Sigmoid colon (tissue), 7 donors: Measurements from ENCODE around the gene RPH3AL. TPM values are rescaled to one million over a fixed set of nuclear protein-coding genes. Genes with fewer than 3 reads are reported as not detected.
A peak's percentile ranks its signal among the peaks of the same experiment; 100 is the strongest.

Experiments
- DNase-seq: peaks from one replicate; pipeline ENCODE4 v3.0.0-alpha.2; 2019
- H3K27ac ChIP-seq, 4 donors: fragments of 200-600 bp; sonication (generic); one replicate each; pipeline ENCODE4 v1.5.1; 2016 to 2019; ENCODE audit warnings: mild to moderate bottlenecking in 1 of 4
- H3K27me3 ChIP-seq, 3 donors: fragments of 200-600 bp; sonication (generic); one replicate each; pipeline ENCODE4 v1.5.1; 2019; ENCODE audit warnings: mild to moderate bottlenecking in 1 of 3
- H3K36me3 ChIP-seq, 4 donors: fragments of 200-600 bp; sonication (generic); one replicate each; pipeline ENCODE4 v1.5.1; 2016 to 2019
- H3K4me1 ChIP-seq, 4 donors: fragments of 200-600 bp; sonication (generic); one replicate each; pipeline ENCODE4 v1.5.1; 2017 to 2019
- H3K4me3 ChIP-seq, 4 donors: fragments of 200-600 bp; sonication (generic); one replicate each; pipeline ENCODE4 v1.5.1; 2017 to 2019; ENCODE audit warnings: mild to moderate bottlenecking in 2 of 4, moderate library complexity in 1 of 4
- H3K9me3 ChIP-seq, 4 donors: fragments of 200-600 bp in 3 of 4; sonication (generic) in 3 of 4; one replicate each; pipeline versions ENCODE4 v1.5.1 to v1.6.1; 2013 to 2019
- CTCF ChIP-seq, 4 experiments: fragments of 450-650 bp in 3 of 4; fragments of 200-600 bp in 1 of 4; IDR thresholded peaks; one replicate each; pipeline ENCODE4 v1.5.1; 2016 to 2019; ENCODE audit warnings: antibody characterized with exemption in 4 of 4, mild to moderate bottlenecking in 3 of 4, moderate library complexity in 2 of 4
- EP300 ChIP-seq, 4 donors: sonication (generic); formaldehyde crosslinking; IDR thresholded peaks; one replicate each; pipeline ENCODE4 v1.6.1; 2017; ENCODE audit warnings: antibody characterized with exemption in 4 of 4
- POLR2A ChIP-seq, 2 donors: fragments of 450-650 bp; IDR thresholded peaks; one replicate each; pipeline ENCODE4 v1.6.1; 2016; ENCODE audit warnings: antibody characterized with exemption in 2 of 2, mild to moderate bottlenecking in 2 of 2, moderate library complexity in 2 of 2
- POLR2AphosphoS5 ChIP-seq, 4 donors: sonication (generic); formaldehyde crosslinking; IDR thresholded peaks; one replicate each; pipeline ENCODE4 v1.6.1; 2017; ENCODE audit warnings: antibody characterized with exemption in 4 of 4
- WGBS, 2 donors: extraction: QIAGEN DNeasy Blood & Tissue Kit; methylation state at CpG; one replicate each; pipeline ENCODE4 v1.1.7; 2013; 5-methylcytosine and 5-hydroxymethylcytosine counted together
- intact Hi-C: fragments of 100-400 bp; cut with DNase I; formaldehyde crosslinking; loops from one replicate; pipeline ENCODE4 v1.15.1; 2023
- polyA plus RNA-seq, 3 donors: library from polyadenylated mRNA; stranded (reverse); fragments of 200-250 nt; gene quantifications; one replicate each; pipeline ENCODE4 v1.2.3, GENCODE V29; 2013
- total RNA-seq, 4 donors: library from RNA; depleted of rRNA; stranded (reverse); fragments of >200 nt; gene quantifications; one replicate each; pipeline ENCODE4 v1.1.0, GENCODE V29; 2016
- donor health status: healthy with polysubstance abuse.
- donor health status: Bipolar disorder and iron deficiency.
- donor health status: healthy.

The RPH3AL gene
- total and polyA plus RNA-seq, 7 donors = 1.8 to 23.1 (median 12.7) TPM

DNA sequence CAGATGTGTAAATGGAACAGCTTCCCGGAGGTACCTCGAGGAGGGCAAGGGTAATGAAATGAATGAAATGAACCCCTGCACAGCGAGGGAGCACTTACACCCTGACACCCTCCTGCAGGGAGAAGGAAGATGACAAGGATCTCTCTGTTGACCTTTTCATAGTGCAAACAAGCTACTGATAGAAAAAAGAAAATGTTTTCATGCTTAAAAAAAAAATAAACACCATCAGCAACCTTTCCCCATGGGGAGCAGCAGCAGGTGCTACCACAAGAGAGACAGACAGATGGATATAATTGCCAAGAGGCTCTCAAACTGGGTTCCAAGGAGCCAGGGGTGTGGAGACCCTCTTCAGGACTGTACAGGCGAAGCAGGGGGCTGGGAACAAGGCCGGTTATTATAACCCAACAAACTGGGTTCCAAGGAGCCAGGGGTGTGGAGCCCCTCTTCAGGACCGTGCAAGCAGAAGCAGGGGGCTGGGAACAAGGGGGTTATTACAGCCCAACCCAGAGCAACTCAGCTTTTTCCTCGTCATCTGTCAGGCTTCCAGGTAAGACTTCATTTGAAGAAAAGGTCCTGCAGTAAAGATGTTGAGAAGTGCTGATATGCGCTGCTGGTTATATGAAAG is 718 bp upstream of the RPH3AL start:
- Histone ChIP-seq H3K27me3 (no peaks in the 10 kb centered on the region), H3K27ac (peak overlapping the region in 3 of 4 donors; percentile 52 to 80 (median 55))
- WGBS, 2 donors = 37 to 55% methylated on average over 8 of the region's 8 CpGs

GRCh38 chr17:351875-352420 is 659 bp downstream of the RPH3AL start:
- 46 to 75% methylated on average over 19 of the region's 19 CpGs for WGBS, 2 donors
- no peak for DNase-seq
- H3K4me1 ChIP-seq = peaks cover 0 to 15% (median 8%) of the 10 kb centered on the region in 4 donors
- peak overlapping the region; percentile 52 to 80 (median 61) for H3K27ac ChIP-seq
- H3K4me3 ChIP-seq = no peak overlapping the region
- intact Hi-C loops = no loop called here
- TF ChIP-seq CTCF (IDR thresholded peaks at IDR 0.05) = no peak
- H3K36me3 ChIP-seq = no peaks in the 10 kb centered on the region
- H3K9me3 ChIP-seq = no peaks in the 10 kb centered on the region
- no peaks in the 10 kb centered on the region for H3K27me3 ChIP-seq

More for the DNA sequence above, 718 bp upstream of the RPH3AL start:
- no peaks in the 10 kb centered on the region for H3K9me3 ChIP-seq
- intact Hi-C loops = no loop called here
- DNase-seq = no peak
- H3K36me3 ChIP-seq = no peaks in the 10 kb centered on the region
- peaks cover 0 to 15% (median 8%) of the 10 kb centered on the region in 4 donors for H3K4me1 ChIP-seq
- H3K4me3 ChIP-seq = no peak overlapping the region
- no peak for TF ChIP-seq POLR2AphosphoS5 (IDR thresholded peaks at IDR 0.05)
- no peak for TF ChIP-seq CTCF (IDR thresholded peaks at IDR 0.05)
- no peak for TF ChIP-seq POLR2A (IDR thresholded peaks at IDR 0.05)
- TF ChIP-seq EP300 (IDR thresholded peaks at IDR 0.05) = no peak

DNA sequence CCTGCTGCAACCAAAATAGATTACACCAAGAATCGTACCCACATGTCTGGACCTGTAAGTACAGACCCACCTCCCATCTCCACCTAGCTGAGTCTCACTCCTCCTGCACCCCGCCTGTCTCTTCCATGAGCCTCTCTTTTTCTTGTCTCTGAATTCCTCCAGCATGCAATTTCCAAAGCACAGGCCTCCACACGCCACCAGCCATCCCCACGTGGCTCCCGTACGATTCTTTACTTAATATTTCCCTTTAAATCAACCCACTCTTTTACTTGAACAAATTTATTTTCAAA is 1.2 kb downstream of the RPH3AL start:
- peaks cover 0 to 15% (median 8%) of the 10 kb centered on the region in 4 donors for H3K4me1 ChIP-seq
- peak overlapping the region; percentile 52 to 80 (median 61) for H3K27ac ChIP-seq
- 62 to 77% methylated on average over 6 of the region's 6 CpGs for WGBS, 2 donors
- intact Hi-C loops = no loop called here
- H3K36me3 ChIP-seq = no peaks in the 10 kb centered on the region
- no peak for DNase-seq
- no peaks in the 10 kb centered on the region for H3K27me3 ChIP-seq
- TF ChIP-seq CTCF (IDR thresholded peaks at IDR 0.05) (no peak), POLR2A (IDR thresholded peaks at IDR 0.05) (no peak), EP300 (IDR thresholded peaks at IDR 0.05) (no peak), POLR2AphosphoS5 (IDR thresholded peaks at IDR 0.05) (no peak)
- no peaks in the 10 kb centered on the region for H3K9me3 ChIP-seq
- H3K4me3 ChIP-seq = no peak overlapping the region

DNA sequence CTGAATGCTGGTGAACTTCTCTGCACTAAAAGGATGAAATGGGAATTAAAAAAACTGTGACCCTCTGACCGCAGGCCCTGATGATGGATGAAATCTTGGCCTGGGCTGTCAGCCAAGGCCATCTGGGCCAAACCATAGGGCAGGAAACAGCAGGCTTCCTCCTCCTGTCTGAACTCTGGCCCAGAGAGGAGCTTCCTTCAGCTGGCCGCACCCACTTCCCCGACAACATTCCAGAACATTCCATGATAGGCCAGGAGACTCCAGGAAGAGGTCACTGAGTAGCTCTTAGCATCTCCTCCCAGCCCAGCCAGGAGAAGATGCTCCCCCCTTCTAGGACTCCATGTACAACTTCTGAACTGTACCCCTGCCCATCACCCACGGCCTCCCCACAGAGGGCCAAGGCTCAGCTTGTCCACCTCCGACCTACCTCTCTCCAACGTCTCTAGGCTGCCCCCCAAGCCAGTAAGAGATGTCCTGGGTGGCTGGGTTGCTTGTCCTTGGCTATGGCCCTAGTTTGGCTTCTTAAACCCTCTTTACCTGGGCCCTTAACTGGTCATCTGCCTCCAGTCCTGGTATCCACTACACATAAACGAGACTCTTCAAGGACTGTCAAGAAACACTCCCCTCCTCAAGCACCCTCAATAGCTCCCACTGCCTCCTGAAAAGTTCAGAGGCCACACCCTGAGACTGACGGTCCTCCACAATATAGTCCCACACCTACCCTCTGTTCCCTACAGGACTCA is 1.7 kb downstream of the RPH3AL start:
- Histone ChIP-seq H3K27ac (peak overlapping the region; percentile 63 to 80 (median 66)), H3K27me3 (no peaks in the 10 kb centered on the region), H3K4me3 (no peak overlapping the region), H3K4me1 (peaks cover 0 to 15% (median 8%) of the 10 kb centered on the region in 4 donors), H3K36me3 (no peaks in the 10 kb centered on the region), H3K9me3 (no peaks in the 10 kb centered on the region)
- 32 to 47% methylated on average over 8 of the region's 8 CpGs for WGBS, 2 donors
- intact Hi-C loops = no loop called here
- peak; percentile 93 for DNase-seq
- TF ChIP-seq POLR2AphosphoS5 (IDR thresholded peaks at IDR 0.05) = peak; percentile 57 to 82 (median 74)
- peak; percentile 33 to 78 (median 58) for TF ChIP-seq EP300 (IDR thresholded peaks at IDR 0.05)
- no peak for TF ChIP-seq POLR2A (IDR thresholded peaks at IDR 0.05)

- H3K36me3 ChIP-seq = no peaks in the 10 kb centered on the region
- H3K27ac ChIP-seq = peak overlapping the region; percentile 63 to 68 (median 66)
- no peak for DNase-seq
- H3K27me3 ChIP-seq = no peaks in the 10 kb centered on the region
- intact Hi-C loops = no loop called here
- WGBS, 2 donors = 41 to 56% methylated on average over 3 of the region's 3 CpGs
- peaks cover 0 to 15% (median 8%) of the 10 kb centered on the region in 4 donors for H3K4me1 ChIP-seq
- H3K4me3 ChIP-seq = no peak overlapping the region
- no peak for TF ChIP-seq POLR2A (IDR thresholded peaks at IDR 0.05)
- TF ChIP-seq POLR2AphosphoS5 (IDR thresholded peaks at IDR 0.05) = no peak
- no peak for TF ChIP-seq CTCF (IDR thresholded peaks at IDR 0.05)
- TF ChIP-seq EP300 (IDR thresholded peaks at IDR 0.05) = no peak
- H3K9me3 ChIP-seq = no peaks in the 10 kb centered on the region
Observed at GRCh38 chr17:349666-350065, 2.9 kb downstream of the RPH3AL start.
